Prostate gland (tissue), 2 donors: ENCODE data around the gene DYNC2LI1.

ENCODE experiments used
- CTCF ChIP-seq, 4 experiments: fragments of 200-600 bp in 2 of 4; fragments of 450-650 bp in 2 of 4; sonication (generic) in 2 of 4; IDR thresholded peaks; 1 replicate in 3 of 4; 2 replicates in 1 of 4; pipeline ENCODE4 v1.5.1; 2016 to 2019; ENCODE audit warnings: antibody characterized with exemption in 4 of 4, mild to moderate bottlenecking in 2 of 4, moderate library complexity in 2 of 4
- POLR2AphosphoS5 ChIP-seq: sonication (generic); formaldehyde crosslinking; IDR thresholded peaks from one replicate; pipeline ENCODE4 v1.6.1; 2017; ENCODE audit warnings: antibody characterized with exemption

GRCh38 chr2:43841949-43842865 lies 68.4 kb downstream of the DYNC2LI1 start:
- no peak for TF ChIP-seq CTCF (IDR thresholded peaks at IDR 0.05)
- TF ChIP-seq POLR2AphosphoS5: no peak
